HG02623 (cell line): ENCODE measurements around the gene KRTAP12-4.
"Not testable (repeated sequence)": the region's sequence is repeated elsewhere in the genome, so short reads cannot be mapped to it uniquely, and the experiment has no call there.

Source experiments
- ATAC-seq: cut with Tn5 transposase; IDR thresholded peaks from one replicate; pipeline ENCODE4 v1.9.1; 2021; ENCODE audit warnings: moderate library complexity; ENCODE audit not compliant: unreplicated experiment

The KRTAP12-4 gene

DNA sequence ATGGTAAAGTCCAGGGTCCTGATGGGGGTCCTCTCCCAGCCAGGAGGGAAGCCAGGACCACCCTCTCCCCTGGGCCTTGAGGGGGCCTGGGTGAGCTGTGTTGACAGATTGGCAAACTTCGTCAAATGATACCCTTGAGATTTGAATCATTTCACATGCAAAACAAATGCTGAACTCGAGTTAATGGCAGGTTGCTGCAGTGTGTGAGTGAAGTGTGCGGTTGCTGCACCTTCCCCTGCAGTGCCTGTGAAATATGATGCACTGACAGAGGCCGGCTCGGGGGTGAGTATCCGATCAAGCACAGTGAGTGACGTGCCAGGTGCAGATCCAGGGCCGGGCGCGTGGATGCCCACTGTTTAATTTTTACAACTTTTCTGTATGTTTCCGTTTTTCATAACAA lies 33.2 kb upstream of the KRTAP12-4 start:
- ATAC-seq: no peak

DNA sequence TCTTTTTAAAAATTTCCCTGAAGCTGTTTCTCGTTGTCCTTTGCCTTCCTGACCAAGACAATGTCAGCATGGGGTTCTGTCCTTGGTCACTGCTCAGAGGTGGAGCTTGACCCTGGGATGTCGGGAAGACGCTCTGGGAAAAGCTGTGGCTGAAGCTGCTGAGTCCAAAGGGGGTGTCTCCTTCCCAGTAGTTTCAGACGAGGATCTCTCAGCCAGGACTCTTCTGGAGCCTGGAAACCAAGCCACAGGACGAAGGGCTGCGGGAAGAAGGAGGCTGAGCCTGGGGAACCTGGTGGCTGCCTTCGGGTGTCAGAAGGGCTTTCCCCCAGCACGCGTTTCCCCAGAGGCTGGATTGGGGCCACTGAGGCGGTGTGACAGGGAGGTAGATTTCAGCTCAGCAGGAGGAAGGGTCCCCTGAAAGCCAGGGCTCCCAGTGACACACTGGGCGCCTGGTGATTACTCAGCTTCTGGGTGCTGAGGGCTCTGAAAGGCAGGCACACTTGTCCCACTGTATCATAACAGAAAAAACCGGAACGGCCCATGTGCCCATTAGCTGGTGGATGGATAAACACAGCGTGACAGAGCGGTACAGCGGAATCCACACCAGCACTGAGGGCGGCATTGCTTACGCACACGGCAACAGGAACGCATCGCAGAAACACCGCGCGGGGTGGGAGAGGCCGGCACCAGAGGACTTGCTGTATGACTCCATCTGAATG lies 32.5 kb upstream of the KRTAP12-4 start:
- ATAC-seq: no peak

DNA sequence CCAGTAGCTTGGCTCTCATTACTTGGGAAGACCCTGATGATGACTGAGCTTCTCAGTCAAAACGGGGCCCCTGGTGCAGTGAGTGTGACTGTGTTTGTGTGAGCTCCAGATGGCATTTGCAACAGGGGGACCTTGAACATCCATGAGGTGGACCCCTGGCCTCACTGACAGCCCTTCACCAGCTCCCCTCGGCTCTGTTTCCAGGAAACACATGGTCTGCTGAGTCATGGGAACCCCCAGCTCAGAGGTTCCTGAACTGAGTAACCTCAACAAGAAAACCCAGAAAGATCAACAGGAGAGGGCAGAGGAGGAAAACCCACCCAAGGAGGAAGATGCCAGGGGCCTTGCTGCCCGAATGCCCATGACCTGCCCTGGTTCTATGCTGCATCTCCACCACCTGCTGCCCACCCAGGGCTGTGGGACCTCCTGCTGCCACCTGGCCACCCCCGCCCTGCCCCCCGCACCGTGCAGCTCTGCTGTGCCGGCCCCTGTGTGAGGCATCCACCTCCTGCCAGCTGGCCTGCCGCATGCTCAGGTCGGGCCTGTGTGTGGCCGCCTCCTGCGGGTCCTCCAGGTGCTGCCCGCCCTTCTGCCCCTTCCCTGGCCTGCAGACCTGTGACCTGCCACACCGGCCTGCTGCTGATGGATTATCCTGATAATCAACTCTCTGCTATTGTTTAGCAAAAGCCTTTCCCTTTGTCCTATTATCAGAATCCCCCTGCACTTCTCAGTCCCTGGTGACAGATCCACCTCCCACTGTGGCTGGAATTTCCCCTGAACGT lies 31.7 kb upstream of the KRTAP12-4 start:
- ATAC-seq: no peak

DNA sequence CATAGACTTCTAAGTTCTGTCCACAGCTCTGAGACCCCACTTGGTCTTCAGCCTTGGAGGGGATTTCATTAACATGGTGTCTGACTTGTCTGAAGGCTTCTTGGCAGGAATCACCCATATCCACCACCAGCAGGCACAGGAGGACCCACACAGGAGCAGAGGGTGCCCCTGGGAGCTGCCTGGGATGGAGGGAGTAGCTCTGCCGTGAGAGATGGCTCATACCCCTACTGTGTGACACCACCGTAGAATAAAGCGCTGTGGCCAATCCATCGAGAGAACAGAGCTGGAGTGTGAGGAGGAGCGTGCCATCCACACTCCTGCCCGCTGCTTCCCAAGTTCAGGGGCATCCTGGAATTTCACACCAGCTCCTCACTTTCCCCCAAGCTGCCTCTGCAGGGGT lies 30.6 kb upstream of the KRTAP12-4 start:
- ATAC-seq: not testable (repeated sequence)

DNA sequence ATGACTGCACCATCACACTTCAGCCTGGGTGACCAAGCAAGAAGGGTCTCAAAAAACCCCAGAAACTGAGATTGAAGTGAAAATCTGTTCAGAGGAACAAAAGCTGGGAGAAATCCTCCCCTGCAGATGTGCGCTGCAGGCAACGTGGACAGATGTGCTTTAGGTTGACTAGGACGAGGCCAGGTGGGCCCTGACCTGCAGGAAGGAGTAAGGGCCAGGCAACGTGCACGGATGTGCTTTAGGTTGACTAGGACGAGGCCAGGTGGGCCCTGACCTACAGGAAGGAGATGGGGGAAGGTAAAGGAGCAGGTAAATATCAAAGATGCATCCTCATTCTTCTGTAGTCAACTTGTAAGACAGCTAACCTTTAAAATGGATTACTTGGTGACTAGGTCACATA lies 30.0 kb upstream of the KRTAP12-4 start:
- no peak for ATAC-seq

DNA sequence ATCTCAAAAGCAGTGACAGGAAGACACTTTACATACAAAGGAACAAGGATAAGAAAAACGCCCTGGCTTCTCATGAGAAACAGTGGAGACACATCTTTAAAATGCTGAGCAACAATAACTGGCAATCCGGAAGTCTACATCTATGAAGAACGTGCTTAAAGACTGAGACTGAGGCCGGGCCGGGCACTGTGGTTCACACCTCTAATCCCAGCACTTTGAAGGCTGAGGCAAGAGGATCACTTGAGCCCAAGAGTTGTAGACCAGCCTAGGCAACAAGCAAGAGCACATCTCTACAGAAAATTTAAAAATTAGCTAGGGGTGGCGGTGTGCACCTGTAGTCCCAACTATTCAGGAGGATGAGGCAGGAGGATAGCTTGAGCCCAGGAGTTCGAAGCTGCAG lies 29.6 kb upstream of the KRTAP12-4 start:
- ATAC-seq: no peak

DNA sequence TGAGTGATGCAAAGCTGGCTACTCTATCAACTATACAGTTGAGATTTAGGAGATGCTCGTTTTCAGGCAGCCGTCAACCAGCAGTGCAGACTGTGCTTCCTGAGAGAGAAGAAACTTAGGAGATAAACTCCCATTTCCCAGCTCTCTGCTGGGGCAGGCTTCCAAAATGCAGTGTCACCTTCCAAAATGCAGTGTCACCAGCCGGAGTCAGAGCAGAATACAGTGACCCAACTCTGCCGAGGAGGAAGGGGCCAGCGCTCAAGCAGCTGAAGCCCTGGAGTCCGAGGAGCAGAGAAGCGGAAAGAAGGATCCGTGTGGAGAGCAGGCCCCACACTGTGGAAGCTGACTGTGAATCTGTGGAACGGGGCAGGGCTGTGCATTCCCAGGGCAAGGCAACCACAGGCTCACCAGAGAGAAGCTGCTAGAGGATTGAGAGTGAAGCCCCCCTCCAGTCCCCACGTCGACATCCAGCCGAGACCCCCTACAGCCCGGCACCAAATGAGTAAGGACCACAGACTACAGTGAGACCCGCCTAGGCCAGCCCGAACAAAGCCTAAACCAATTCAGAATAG lies 28.2 kb upstream of the KRTAP12-4 start:
- ATAC-seq: no peak

DNA sequence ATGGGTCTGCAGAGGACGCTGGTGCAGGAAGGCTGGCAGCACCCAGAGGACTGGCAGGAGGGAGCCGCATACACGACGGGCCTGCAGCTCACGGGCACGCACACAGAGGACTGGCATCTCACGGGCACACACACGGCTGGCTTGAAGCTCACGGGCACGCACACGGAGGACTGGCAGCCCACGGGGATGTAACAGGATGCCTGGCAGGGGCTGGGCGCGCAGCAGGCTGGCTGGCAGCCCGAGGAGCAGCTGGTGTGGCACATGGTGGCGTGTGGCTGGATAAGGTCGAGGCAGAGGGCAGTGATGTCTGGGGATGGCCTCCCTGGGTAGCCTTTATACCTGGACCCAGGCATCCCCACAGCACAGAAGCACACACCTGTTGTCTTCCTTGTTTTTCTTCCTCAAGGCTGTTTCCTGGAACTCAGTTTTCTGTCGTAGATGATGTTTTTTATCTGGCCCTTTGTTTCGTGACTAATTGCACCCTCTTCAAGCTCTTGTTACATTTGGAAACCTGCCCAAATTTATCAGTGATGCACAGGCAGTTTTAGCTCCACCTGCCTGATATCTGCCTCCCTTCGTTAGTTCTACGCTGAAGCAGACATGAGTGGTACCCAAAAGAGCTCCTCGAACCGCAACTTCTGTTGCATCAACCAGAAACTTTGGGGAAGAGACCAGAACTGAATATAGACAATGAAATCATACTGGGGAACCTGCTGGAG lies 27.6 kb upstream of the KRTAP12-4 start, which contains the start of gene KRTAP12-1:
KRTAP12-1 (minus strand) TSS at position 303 of the 719 bp plus-strand sequence; CDS start at position 263, 40 bp downstream.
- ATAC-seq: no peak

DNA sequence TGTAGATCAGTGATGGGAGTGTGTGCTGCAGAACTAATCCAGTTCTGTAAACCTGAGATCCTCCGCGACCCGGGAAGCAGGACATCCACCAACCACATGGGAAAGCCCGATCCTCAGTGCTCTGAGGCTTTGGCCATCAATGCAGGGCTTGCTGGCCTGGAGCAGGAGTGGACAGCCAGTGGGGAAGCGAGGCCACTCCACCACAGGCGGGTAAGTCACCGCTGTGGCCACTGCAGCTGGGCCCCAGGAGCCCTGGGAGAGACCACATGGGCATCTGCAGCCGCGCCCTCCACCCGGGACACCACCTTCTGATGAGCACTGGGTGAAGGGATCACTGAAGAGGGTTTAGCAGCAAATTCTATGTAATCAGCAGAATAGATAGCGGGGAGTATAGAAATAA lies 26.7 kb upstream of the KRTAP12-4 start:
- ATAC-seq: no peak

DNA sequence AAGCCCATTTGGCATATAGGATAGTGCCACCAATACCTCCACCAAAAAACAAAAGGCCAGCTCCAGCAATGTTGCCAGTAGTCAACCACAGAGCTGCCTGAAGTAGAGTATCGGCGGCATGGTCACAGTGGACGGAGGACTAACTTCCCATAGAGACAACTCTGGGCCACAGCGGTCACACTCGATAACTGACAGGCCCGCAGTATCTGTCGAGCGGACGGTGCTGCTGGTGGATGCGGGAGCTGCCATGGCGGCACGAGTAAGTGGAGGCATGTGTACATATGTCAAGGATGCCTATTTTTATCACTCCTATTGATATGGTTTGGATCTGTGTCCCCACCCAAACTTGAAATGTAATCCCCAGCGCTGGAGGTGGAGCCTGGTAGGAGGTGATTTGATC lies 23.4 kb upstream of the KRTAP12-4 start:
- ATAC-seq: no peak

DNA sequence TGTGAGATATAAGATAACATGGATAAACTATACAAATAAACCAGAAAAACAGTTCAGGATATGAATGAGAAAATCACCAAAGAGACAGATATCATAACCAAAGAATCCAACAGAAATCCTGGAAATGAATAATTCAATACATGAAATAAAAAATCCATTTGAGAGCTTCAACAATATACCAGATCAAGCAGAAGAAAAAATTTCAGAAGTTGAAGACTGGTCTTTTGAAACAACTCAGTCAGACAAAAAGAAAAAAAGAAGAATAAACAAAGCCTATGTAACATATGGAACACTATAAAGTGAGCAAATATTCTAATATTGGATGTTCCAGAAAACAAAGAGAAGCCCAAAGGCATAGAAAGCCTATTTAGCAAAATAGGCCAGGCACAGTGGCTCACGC lies 17.5 kb upstream of the KRTAP12-4 start:
- no peak for ATAC-seq

DNA sequence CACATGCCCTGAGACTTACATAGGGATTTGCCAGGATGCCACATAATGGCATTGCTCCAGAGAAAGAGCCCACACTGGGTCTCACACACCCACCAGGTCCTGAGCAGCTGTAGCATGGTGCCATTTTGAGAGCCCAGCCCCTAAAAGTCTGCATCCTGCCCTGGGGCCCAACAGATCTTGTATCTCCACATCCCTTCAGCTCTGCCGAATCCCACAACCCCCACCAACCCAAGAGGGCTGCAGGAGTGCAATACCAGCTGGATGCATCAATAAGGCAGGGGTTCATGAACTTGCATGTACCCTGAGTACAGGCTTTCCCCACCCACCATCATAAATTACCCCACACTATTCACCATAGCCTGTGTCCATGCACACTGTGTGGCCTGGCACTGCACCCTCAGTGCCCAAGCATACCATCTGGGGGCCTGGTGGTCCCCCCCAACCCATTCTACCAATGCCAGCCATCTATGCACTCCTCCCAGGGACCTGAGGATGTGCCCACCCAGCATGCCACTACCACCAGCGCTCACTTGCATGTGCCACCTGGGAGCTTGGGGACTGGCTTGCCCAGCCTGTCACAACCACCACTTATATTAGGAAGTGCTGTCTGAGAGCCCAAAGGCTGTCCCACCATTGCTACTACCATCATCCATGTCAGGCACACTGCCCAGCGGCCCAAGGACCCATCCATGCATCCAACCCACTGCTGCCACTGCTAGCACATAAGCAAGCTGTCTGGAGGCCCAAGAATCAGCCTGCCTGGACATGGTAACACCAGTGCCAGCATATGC lies 16.4 kb upstream of the KRTAP12-4 start:
- ATAC-seq: no peak

DNA sequence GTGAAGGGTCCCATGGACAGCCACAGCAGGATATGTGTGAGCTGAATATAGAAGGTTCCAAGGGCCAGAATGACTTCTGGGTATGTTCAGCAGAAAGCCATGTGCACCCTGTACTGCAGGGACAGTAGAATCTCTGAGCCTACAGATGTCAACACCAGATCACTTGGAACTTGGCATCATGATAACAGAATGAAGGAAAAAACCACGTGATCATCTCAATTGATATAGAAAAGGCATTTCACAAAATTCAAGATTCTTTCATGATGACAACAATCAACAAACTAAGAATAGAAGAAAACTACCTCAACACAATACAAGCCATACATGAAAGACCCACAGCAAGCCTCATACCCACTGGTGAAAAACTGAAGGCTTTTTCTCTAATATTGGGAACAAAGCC lies 13.2 kb upstream of the KRTAP12-4 start:
- ATAC-seq: no peak

DNA sequence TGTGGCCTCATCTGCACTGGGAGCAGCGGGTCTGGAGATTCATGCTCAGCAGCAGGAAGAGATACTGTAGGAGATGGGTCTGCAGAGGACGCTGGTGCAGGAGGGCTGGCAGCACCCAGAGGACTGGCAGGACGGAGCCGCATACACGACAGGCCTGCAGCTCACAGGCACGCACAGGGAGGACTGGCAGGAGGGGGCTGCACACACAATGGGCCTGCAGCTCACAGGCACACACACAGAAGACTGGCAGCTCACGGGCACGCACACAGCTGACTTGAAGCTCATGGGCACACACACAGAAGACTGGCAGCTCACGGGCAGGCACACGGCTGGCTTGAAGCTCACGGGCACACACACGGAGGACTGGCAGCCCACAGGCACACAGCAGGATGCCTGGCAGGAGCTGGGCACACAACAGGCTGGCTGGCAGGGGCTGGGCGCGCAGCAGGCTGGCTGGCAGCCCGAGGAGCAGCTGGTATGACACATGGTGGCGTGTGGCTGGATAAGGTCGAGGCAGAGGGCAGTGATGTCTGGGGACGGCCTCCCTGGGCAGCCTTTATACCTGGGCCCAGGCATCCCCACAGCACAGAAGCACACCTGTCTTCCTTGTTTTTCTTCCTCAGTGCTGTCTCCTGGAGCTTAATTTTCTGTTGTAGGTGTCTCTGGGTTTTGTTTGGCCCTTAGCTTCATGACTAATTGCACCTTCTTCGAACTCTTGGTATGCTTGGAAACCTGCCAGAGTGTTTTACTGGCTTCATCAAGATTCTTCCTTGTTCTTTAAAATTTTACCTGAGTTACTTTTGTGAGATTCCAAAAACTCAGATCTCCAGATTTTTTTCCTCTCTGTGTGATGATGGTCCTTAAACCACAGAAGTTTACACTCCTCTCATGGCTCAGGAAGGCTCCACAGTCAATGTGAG lies 12.2 kb upstream of the KRTAP12-4 start, which contains the start of gene KRTAP12-2:
KRTAP12-2 (minus strand) TSS at position 527 of the 920 bp plus-strand sequence; CDS start at position 486, 41 bp downstream.
- ATAC-seq: no peak

DNA sequence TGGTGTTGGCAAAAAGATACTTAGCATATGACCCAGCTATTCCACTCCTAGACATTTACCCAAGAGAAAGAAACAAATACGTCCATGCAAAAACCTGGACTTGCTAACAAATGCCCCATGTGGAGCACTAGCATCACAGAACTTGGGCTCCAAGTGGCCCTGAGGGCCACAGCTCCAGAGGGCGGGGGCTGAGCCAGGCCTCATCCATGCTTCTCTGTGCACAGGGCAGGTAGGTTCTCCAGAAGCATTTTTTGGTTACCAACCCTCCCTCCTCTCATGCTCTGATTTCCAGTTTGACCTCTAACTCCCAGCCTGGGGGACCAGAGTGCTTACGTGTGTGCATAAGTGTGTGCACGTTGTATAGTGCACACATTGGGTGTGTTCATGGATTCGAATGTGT lies 10.2 kb upstream of the KRTAP12-4 start:
- ATAC-seq: no peak

DNA sequence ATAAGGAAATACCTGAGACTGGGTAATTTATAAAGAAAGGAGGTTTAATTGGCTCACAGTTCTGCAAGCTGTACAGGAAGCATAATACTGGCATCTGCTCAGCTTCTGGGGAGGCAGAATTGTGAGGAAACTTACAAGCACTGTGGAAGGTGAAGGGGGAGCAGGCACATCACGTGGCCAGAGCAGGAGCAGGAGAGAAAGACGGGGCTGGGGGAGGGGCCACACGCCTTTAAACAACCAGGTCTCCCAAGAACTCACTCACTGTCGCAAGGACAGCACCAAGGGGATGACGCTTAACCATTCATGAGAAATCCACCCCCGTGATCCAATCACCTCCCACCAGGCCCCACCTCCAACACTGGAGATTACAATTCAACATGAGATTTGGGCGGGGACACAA lies 7.1 kb upstream of the KRTAP12-4 start:
- not testable (repeated sequence) for ATAC-seq

DNA sequence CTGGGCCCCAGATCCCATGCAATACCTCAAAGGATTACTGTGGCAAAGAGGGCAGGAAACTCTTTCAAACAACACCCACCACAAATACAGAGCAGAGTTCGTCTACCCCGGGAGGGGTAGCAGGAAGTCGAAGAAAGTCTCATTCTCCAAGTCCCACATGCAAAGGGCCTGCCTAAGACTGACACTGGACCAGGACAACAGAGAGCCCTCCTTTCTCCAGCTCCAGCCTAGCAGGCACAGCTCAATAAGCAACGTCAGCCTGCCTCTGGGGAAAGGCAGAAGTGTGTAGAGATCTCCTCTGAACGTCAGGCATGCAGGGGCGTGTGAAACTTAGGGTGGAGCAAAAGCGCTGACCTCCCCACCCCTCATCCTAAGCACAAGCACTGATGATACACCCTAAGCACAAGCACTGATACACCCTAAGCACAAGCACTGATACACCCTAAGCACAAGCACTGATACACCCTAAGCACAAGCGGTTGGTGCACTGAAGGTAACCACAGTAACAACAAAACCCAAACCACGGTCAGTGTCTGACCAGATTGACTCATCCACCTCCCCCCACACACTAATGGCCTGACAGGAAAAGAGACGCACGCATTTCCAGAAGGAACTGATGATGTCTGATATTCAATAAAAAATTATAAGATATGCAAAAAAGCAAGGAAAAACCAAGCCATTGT lies 4.6 kb upstream of the KRTAP12-4 start:
- ATAC-seq: no peak

DNA sequence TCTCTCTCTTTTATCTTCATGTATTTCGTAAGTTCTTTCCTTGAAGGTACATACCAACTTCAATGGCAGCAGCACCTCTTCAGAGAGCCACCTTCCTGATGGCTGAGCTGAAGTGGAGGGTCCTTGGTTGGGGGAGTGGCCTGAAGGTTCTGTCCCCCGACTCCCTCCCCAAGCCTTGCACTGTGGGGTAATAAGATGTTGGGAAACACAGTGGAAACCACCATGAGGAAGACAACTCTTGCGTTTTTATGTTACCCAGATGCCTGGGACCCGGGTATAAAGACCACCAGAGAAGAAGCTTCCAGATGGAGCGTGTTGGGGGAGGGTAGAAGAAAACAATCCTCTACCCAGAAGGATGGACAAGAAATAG lies 4.1 kb upstream of the KRTAP12-4 start:
- ATAC-seq: no peak
